Activated CD4-positive, alpha-beta T cell treated with anti-CD3 and anti-CD28 coated beads for 48 hours (primary cell): ENCODE data around the gene ACP7.
"Not testable (repeated sequence)": the region's sequence is repeated elsewhere in the genome, so short reads cannot be mapped to it uniquely, and the experiment has no call there.

ENCODE experiments used
- DNase-seq: peaks from one replicate; pipeline ENCODE4 v3.0.0-alpha.2; 2020

ACP7 gene

DNA sequence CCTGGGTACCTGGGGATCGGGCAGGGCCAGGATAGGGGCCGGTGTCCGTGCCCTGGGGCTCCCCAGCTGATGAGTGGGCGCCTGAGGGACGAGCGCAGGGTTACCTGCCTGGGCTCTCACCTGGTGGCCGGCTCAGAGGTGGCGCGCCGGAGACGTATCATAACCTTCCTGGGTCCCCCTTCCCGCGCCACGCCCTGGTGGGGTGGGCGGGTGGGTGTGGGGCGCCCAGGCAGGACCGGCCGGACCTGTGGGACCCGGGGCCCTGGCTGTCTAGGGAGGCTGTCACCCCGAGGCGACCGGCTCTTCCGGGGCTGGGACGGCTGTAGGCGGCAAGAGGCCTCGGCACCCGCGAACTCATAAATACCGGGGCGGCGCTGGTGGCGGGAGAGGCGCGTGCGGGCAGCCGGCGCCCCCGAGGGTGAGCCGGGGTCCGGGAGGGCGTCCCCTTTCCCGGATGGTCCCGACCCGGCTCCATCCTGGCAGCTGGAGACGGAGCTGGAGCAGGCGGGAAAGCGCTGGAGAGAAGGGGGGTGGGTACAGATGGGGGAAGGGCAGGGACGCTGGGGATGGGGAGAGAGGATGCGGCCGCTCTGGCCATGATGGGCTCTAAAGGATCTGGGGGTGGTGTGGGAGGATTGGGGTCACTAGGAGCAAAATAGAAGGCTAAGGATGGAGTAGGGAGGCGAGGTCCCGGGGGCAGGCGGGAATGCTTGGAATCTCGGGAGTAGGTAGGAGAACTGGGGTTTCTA, at the start of gene ACP7:
TSS of gene ACP7 (plus strand) at position 386 of the 749 bp plus-strand sequence. CDS start 902 bp downstream, outside the sequence.
- DNase-seq, result peak; percentile 17

- no peak for DNase-seq
Measured at GRCh38 chr19:39036581-39036980, 47.6 kb upstream of the ACP7 start.

DNA sequence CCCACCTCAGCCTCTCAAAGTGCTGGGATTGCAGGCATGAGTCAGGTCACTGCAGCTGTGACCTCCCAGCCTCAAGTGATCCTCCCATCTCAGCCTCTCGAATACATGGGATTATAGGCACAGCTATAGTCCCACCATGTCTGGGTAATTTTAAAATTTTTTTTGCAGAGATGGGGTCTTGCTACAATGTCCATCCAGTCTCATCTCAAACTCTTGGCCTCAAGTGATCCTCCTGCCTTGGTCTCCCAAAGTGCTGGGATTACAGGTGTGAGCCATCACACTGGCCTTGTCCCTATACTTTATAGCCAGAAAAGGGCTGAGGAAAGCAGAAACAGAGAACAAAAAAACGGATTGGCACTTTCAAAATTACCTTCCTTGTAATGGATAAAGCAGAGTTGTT, 47.0 kb upstream of the ACP7 start:
- no peak for DNase-seq

- peak; percentile 27 for DNase-seq
Measured at GRCh38 chr19:39038098-39038497, 46.1 kb upstream of the ACP7 start.

DNA sequence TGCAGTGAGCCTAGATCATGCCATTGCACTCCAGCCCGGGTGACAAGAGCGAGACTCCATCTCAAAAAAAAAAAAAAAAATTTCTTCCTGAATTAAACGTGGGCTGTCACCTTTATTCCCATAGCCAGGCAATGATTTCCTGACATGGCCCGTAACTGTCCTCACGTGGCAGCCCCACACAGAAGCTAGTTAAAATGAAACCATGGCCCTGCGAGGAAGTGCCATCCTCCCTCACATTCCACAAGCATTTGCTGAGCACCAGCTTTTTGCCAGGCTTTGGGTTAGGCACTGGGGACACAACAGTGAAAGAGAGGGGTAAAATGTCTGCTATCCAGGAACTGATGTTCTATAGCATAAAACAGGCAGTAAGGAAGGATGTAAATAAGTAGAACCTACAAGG, 38.7 kb upstream of the ACP7 start:
- DNase-seq, result no peak

- DNase-seq, result peak; percentile 12
Measured at GRCh38 chr19:39046037-39046821, 37.9 kb upstream of the ACP7 start.

DNA sequence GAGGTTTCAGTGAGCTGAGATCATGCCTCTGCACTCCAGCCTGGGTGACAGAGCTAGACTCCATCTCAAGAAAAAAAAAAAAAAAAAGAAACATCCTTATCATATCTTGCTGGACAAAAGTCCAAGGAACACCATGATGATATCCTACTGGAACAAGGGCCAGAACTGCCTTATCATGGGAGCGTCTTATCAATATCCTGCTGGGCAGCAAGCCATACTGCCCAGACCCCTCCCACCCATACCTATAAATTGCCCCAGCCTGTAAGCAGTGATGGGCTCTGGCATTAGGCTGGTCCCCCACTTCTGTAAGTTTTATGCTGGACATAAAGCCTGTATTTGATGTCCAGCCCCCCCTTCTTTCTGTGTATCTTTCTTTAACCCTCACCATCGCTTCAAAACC, 37.1 kb upstream of the ACP7 start:
- DNase-seq, result no peak

GRCh38 chr19:39052243-39052746, 31.9 kb upstream of the ACP7 start:
- peak; percentile 73 for DNase-seq

DNA sequence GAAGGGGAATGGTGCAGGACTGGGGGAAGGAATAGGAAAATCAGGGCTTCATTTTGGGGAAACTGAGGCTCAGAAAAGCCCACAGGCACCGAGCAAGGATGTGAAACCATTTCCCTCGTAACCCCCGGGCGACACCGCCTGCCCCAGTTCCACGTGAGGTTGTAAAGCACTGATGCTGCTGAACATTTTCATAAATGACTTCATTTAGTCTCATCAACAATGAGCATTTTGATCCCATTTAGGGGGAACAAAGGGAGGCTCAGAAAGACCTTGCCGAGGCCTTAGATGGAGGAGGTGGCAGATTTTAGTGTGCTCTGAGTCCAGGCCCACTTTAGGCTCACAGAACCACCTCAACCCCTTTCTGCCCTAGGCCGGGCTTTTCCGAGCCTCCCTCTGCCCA, 31.3 kb upstream of the ACP7 start:
- DNase-seq, result no peak

GRCh38 chr19:39053276-39054090, 30.7 kb upstream of the ACP7 start:
- DNase-seq, result no peak

DNA sequence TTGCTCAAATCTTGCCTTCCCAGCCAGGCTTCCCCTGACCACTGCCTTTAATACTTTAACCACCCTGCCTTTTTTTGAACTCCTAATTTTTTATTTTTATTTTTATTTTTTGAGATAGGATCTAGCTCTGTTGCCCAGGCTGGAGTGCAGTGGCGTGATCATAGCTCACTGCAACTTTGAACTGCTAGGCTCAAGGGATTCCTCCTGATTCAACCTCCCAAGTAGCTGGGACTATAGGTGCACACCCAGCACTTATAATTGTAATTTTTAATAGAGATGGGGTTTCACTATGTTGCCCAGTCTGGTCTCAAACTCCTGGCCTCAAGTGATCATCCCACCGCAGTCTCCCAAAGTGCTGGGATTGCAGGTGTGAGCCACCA, 30.1 kb upstream of the ACP7 start:
- no peak for DNase-seq

- no peak for DNase-seq
Measured at GRCh38 chr19:39057615-39058014, 26.6 kb upstream of the ACP7 start.

DNA sequence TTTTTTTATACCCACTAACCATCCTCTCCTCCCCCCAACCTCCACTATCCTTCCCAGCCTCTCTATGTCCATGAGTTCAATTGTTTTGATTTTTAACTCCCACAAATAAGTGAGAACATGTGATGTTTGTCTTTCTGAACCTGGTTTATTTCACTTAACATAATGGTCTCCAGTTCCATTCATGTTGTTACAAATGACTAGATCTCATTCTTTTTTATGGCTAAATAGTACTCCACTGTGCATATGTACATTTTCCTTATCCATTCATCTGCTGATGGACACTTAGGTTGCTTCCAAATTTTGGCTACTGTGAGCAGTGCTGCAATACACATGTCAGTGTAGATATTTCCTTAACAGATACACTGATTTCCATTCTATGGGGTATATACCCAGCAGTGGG, 24.9 kb upstream of the ACP7 start:
- no peak for DNase-seq

GRCh38 chr19:39060171-39060570, 24.0 kb upstream of the ACP7 start:
- DNase-seq, result no peak

- no peak for DNase-seq
Measured at GRCh38 chr19:39064405-39064804, 19.8 kb upstream of the ACP7 start.

GRCh38 chr19:39065928-39066327, 18.2 kb upstream of the ACP7 start:
- no peak for DNase-seq

DNA sequence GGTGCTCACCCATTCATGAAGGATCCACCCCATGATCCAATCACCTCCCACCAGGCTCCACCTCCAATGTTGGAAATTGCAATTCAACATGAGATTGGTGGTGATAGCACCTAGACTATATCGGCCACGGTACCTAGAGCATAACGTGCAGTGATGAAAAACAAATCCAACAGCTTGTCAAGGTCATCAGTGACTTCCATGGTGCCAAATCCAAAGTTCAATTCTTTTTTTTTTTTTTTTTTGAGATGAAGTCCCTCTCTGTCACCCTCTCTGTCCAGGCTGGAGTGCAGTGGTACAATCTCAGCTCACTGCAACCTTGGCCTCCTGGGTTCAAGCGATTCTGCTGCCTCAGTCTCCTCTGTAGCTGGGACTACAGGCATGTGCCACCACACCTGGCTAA, 17.1 kb upstream of the ACP7 start:
- no peak for DNase-seq

DNA sequence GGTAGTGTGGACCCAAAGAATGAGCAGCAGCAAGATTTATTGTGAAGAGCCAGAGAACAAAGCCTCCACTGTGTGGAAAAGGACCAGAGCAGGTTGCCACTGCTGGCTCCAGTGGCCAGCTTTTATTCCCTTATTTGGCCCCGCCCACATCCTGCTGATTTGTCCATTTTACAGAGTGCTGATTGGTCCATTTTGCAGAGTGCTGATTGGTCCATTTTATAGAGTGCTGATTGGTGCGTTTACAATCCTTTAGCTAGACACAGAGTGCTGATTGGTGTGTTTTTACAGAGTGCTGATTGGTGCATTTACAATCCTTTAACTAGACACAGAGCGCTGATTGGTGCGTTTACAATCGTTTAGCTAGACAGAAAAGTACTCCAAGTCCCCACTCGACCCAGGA, 15.9 kb upstream of the ACP7 start:
- not testable (repeated sequence) for DNase-seq

DNA sequence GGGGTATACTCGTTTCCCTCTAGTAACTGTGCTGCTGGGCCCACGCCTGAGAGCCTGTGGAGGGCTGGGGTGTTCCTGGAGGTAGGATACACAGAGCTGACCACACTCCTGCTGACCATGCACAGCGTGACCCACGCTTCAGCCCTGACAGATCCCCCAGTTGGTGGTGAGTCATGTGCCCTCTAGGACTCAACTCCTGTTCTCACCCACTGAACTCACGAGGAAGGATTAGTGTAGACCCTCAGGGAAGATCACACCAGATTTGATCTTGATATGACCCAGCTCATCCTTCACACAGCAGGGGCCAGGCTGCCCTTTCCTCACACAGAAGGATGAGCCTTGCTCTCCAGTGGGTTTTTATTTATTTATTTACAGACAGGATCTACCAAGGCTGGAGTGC, 13.3 kb upstream of the ACP7 start:
- DNase-seq, result no peak

DNA sequence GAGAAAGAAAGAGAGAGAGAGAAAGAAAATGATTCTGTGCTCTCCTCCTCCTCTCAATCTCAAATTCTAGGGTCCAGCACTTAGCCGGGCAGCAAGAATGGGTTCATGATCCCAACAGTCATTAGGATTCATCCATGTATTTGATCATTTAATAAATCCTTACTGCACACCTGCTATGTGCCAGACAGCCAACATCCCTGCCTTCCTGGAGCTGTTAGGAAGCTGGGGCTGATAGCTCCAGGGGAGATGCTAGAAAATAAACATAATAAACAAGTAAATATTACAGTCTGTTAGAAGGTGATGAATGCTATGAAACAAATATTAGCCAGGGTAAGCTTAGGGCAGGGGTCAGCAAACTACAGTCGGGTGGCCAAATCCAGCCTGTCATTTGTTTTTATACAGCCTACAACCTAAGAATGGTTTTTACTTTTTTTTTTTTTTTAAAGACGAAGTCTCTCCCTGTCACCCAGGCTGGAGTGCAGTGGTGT, 9.9 kb upstream of the ACP7 start:
- DNase-seq, result no peak

GRCh38 chr19:39074942-39075341, 9.2 kb upstream of the ACP7 start:
- DNase-seq, result no peak

DNA sequence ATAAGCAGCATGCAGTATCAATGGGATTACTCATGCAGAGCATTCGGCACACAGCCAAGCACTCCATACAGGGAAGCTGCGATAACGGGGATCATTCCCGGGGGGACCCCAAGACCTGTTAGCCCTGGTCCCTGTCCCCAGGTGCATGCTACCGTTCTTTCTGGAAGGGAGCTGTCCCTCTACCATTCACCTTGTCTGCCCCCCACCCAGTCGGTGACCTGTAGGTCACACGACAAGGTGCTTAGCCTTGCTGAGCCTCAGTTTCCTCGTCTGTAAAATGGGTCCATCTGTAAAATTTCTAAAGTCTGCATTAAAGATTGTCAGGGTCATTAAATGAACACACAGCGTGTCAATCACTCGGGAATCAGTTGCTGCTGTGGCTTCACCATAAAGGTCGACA, 6.8 kb upstream of the ACP7 start:
- DNase-seq, result no peak
